ENCODE measurements around the gene P3R3URF.

Gene P3R3URF

DNA sequence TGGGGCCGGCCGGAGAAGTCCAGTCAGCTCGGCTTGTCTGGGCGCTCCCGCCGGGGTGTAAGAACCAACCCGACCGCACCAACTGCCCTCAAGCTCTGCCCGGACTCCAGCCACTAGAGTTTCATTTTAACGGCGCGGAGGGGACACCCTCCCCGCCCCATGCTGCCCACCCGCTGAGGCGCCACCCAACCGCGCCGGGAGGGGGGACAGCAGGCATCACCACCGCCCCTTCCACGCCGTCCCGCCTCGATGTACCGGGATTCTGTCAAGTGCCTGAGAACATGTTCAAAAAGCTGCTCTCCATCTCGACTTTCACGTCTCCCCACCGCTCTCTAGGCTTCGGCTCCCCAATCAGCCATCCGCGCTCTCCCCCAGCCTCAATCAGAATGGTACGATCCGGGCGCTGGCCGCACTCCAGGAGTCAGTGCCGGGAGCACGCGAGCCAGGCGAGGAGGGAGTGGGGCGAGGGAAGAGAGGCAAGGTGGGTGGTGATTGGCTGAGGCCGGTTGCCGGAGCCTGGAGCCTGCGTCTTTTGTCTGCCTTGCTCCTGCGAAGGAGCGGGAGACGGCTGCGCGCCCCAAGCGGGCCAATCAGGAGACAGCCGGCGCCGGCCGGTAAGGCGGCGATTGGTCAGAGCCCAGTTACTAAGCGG, 43.6 kb downstream of the P3R3URF start, which contains the start of gene PIK3R3:
TSS of gene PIK3R3 (minus strand) at position 101 of the 652 bp plus-strand sequence. CDS start 677 bp downstream, outside the sequence.
- DNase-seq (ENCODE audit: low spot score), result peak; percentile 99

- peak; percentile 46 for DNase-seq (ENCODE audit: low spot score)
Measured at GRCh38 chr1:46131712-46132528, 44.4 kb downstream of the P3R3URF start.

DNA sequence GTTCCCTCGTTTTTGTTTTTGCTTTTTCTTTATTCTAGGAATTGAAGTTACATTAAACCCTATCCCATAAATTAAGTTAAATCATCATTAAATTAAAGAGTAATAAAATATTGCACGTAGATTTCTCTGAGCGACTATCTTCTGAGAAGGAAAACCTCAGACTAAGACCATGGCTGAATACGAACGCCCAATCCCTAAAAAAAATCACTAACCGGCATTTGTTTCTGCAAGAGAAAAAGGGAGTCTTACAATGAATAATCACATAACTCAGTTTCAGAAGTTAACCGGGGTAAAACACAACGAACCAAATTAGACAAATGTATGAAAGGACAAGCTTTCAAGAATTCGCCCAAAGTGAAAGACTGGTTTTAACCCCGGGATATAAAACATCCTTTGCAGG, 45.2 kb downstream of the P3R3URF start:
- peak; percentile 58 for DNase-seq (ENCODE audit: low spot score)

GRCh38 chr1:46130606-46131005, 45.7 kb downstream of the P3R3URF start:
- DNase-seq (ENCODE audit: low spot score), result peak; percentile 44

- no peak for DNase-seq (ENCODE audit: low spot score)
Measured at GRCh38 chr1:46130121-46130520, 46.2 kb downstream of the P3R3URF start.

DNA sequence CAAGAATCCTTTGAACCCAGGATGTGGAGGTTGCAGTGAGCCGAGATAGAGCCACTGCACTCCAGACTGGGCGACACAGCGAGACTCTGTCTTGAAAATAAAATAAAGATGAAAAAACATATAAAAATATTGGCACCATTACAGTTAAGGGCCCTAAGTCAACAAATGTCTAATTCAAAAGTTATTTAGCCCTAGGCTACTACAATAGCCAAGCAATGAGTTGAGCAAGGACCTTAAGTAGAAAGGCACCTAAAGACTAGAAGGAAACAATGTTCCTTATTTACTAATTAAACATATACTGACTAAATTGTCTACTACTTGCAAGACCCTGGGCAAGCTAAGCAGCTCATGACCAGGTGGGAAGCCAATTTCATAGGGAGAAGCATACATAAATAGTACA, 47.9 kb downstream of the P3R3URF start:
- no peak for DNase-seq (ENCODE audit: low spot score)
